Measurements from ENCODE around the gene DBNL. TPM values are rescaled to one million over a fixed set of nuclear protein-coding genes. Genes with fewer than 3 reads are reported as not detected.
A peak's percentile ranks its signal among the peaks of the same experiment; 100 is the strongest.

Gene DBNL
- total RNA-seq, 2 donors from 2014 or later = 31.4 to 66.2 TPM

GRCh38 chr7:44096326-44096881 is 51.9 kb downstream of the DBNL start:
- Histone ChIP-seq H3K36me3 (no peaks in the 10 kb centered on the region), H3K4me3 (no peak overlapping the region), H3K27ac (no peak overlapping the region), H3K9me3 (no peaks in the 10 kb centered on the region), H3K4me1 (peaks cover 0 to 30% of the 10 kb centered on the region in 2 donors), H3K27me3 (no peaks in the 10 kb centered on the region)
- DNase-seq (ENCODE audit: low spot score) = no peak
- TF ChIP-seq CTCF (IDR thresholded peaks at IDR 0.05) = no peak

GRCh38 chr7:44097064-44097932 is 52.8 kb downstream of the DBNL start:
- Histone ChIP-seq H3K27me3 (no peaks in the 10 kb centered on the region), H3K9me3 (no peaks in the 10 kb centered on the region), H3K36me3 (no peaks in the 10 kb centered on the region), H3K4me1 (peaks cover 0 to 38% of the 10 kb centered on the region in 2 donors), H3K27ac (no peak overlapping the region), H3K4me3 (no peak overlapping the region)
- no peak for DNase-seq (ENCODE audit: low spot score)
- TF ChIP-seq CTCF (IDR thresholded peaks at IDR 0.05) = no peak

GRCh38 chr7:44098092-44099068 is 53.9 kb downstream of the DBNL start:
- DNase-seq (ENCODE audit: low spot score) = no peak
- Histone ChIP-seq H3K9me3 (no peaks in the 10 kb centered on the region), H3K27me3 (no peaks in the 10 kb centered on the region), H3K36me3 (no peaks in the 10 kb centered on the region), H3K27ac (peak overlapping the region in 1 of 2 donors; percentile 10), H3K4me1 (peaks cover 0 to 44% of the 10 kb centered on the region in 2 donors), H3K4me3 (no peak overlapping the region)
- TF ChIP-seq CTCF (IDR thresholded peaks at IDR 0.05) = no peak

- no peak for DNase-seq (ENCODE audit: low spot score)
- no peak for TF ChIP-seq CTCF (IDR thresholded peaks at IDR 0.05)
- H3K27ac ChIP-seq = peak overlapping the region in 1 of 2 donors; percentile 92
- no peak overlapping the region for H3K4me3 ChIP-seq
- H3K9me3 ChIP-seq = no peaks in the 10 kb centered on the region
- peaks cover 0 to 51% of the 10 kb centered on the region in 2 donors for H3K4me1 ChIP-seq
- H3K27me3 ChIP-seq = no peaks in the 10 kb centered on the region
- H3K36me3 ChIP-seq = no peaks in the 10 kb centered on the region
Observed at GRCh38 chr7:44099669-44100068, 55.2 kb downstream of the DBNL start.

- DNase-seq (ENCODE audit: low spot score) = no peak
Observed at GRCh38 chr7:44100458-44101302, 56.2 kb downstream of the DBNL start.

More at GRCh38 chr7:44100458-44101302, 56.2 kb downstream of the DBNL start:
- no peaks in the 10 kb centered on the region for H3K27me3 ChIP-seq
- TF ChIP-seq CTCF (IDR thresholded peaks at IDR 0.05) = no peak
- no peaks in the 10 kb centered on the region for H3K9me3 ChIP-seq
- H3K36me3 ChIP-seq = no peaks in the 10 kb centered on the region
- H3K4me1 ChIP-seq = peaks cover 0 to 53% of the 10 kb centered on the region in 2 donors
- H3K27ac ChIP-seq = peak overlapping the region; percentile 88 to 92
- H3K4me3 ChIP-seq = no peak overlapping the region

Data from right atrium auricular region (tissue), 2 donors.